GM19239 (cell line): ENCODE measurements around the gene FGB.

ENCODE experiments used
- DNase-seq: peaks from one replicate; pipeline ENCODE4 v3.0.0; 2011; ENCODE audit warnings: low spot score; ENCODE audit not compliant: insufficient read length
- FAIRE-seq: peaks from 2 replicates; lab custom pipeline; 2011; peaks lifted over from hg19 to GRCh38; lab: Jason Lieb, UNC

The FGB gene

DNA sequence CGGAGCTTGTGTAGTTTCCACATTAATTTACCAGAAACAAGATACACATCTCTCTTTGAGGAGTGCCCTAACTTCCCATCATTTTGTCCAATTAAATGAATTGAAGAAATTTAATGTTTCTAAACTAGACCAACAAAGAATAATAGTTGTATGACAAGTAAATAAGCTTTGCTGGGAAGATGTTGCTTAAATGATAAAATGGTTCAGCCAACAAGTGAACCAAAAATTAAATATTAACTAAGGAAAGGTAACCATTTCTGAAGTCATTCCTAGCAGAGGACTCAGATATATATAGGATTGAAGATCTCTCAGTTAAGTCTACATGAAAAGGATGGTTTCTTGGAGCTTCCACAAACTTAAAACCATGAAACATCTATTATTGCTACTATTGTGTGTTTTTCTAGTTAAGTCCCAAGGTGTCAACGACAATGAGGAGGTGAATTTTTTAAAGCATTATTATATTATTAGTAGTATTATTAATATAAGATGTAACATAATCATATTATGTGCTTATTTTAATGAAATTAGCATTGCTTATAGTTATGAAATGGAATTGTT, at the start of gene FGB:
TSS of gene FGB (plus strand) at position 315 of the 558 bp plus-strand sequence. CDS start at position 323, 8 bp downstream.
- FAIRE-seq (no peak), DNase-seq (no peak)

DNA sequence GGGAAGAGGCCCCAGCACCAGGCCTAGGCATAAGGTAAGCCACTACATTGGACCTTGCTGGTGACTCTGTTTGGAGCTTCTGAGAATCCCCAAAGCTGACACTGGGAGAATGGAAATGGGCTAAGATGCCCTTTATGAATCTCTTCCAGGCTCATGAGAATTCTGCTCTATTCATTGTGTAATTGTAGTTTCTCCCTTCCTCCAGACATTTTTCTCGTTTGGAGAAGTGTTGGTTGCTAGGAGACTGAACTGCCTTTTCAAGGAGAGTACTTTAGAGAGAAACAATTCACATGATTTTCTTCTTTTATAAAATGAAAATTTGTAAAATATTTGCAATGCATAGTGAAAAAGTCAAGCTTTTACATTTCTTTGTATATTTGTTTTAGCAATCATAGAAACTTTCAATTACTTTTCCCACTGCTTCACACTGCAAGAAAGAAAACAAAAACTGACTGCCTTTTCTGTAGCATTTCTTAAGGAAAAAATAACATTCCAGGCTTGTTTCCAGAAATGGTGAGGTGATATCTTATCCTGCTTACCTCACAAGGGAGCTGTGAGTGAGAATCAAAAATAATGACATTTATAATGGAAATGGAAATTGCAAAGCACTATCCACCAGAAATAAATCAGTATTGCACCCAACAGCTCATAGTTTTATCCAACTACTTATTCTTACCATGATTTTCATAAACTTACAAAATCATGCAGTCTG, 46.3 kb upstream of the FGB start:
- FAIRE-seq = no peak
- no peak for DNase-seq

DNA sequence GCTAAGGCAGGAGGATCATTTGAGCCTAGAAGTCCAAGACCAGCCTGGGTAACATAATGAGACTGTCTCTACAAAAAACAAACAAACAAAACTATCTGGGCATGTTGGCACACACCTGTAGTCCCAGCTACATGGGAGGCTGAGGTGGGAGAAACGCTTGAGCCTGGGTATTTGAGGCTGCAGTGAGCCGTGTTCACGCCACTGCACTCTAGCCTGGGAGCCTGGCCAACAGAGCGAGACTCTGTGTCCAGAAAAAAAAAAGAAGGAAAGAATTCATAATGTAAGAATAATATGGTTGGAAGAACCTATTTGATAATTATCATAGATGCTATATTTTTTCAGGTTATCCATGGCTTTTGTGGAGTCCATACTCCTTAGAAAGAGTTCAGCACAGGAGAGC, 45.2 kb upstream of the FGB start:
- FAIRE-seq = no peak

DNA sequence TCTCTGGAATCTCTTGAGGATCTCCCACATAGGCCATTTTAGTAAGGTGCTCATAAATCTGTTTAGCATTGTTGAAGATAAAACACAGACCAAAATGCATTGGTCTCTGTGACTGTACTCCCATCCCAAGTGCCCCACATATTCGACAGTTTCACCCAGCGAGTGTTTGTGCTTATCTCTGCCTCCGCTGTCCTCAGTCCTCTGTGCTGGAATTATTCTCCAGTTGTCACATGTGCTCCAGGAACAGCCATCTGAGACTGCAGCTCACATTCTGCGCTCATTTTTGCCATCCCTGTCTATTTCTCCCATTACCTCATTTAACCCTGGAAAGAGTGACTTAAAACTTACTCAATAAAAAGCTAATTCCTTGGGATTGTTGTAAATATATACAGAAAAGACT, 43.6 kb upstream of the FGB start:
- no peak for FAIRE-seq
- no peak for DNase-seq

More for the DNA sequence above, 45.2 kb upstream of the FGB start:
- no peak for DNase-seq

DNA sequence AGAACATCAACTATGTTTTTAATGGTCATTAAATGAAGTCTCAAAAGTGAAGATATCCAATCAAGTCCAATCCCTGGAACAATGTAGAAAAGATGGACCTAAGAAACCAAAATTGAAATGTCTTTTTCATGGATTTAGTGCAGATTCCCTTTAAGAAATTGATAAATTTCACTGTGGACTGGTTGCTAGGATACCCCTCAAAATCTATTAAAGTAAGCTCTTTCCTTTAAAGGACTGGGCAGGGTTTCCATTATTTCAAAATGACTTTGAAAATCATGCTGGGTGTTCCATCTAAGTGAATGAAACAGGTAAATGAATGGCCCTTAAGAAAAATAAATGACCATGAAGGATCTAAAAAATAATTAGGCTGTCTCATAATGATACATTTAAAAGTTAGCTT, 41.2 kb upstream of the FGB start:
- FAIRE-seq (no peak), DNase-seq (no peak)

DNA sequence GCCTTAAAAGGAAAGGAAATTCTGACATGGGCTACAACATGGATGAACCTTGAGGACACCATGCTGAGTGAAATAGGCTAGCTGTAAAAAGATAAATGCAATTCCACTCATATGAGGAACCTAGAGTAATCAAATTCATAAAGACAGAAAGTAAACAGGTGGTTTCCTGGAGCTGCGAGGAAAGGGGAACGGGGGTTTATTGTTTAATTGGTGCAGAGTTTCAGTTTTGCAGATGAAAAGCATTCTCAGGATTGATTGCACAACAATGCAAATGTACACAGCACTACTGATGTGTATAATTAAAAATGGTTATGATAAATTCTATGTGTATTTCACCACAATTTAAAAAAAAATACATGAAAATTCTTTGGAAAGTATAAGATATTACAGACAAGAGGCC, 36.7 kb upstream of the FGB start:
- DNase-seq = no peak

DNA sequence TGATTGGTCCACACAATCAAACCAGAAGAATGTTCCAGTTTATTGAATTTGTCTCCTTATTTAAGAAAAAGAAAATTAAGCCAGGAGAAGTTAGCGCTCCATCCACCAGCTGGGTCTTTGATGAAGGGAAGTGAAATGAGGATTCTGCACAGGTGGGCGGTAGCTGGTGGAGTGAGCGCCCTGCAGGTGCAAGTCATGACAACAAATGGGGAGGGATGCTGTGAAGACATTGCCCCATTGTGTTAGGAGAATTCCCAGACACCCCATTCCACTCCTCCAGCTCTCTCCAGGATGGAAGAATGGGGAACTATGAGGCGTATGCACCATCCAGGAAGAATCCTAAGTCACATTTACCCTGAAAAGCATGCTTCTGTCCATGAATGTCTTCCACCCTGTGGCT, 35.5 kb upstream of the FGB start:
- no peak for DNase-seq
- no peak for FAIRE-seq

More for the DNA sequence above, 36.7 kb upstream of the FGB start:
- FAIRE-seq = no peak

DNA sequence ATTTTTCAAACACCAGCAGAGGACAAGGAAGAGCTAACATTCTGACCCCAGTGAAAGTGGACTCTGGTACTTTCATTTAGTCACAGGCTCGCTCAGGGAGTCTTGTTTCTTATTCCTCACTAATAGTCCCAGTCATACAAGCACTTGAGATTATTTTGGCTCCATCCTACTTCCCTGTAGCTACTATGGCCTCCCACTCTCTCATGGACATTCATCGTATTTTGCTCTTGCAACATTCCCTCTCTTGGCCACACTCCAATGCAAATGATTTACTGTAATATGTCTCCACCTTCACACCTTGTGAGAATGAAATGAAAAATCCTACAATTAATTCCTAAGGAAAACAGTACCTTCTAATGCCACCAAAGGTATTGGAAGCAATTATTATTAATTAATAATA, 33.9 kb upstream of the FGB start:
- no peak for FAIRE-seq
- DNase-seq = no peak

DNA sequence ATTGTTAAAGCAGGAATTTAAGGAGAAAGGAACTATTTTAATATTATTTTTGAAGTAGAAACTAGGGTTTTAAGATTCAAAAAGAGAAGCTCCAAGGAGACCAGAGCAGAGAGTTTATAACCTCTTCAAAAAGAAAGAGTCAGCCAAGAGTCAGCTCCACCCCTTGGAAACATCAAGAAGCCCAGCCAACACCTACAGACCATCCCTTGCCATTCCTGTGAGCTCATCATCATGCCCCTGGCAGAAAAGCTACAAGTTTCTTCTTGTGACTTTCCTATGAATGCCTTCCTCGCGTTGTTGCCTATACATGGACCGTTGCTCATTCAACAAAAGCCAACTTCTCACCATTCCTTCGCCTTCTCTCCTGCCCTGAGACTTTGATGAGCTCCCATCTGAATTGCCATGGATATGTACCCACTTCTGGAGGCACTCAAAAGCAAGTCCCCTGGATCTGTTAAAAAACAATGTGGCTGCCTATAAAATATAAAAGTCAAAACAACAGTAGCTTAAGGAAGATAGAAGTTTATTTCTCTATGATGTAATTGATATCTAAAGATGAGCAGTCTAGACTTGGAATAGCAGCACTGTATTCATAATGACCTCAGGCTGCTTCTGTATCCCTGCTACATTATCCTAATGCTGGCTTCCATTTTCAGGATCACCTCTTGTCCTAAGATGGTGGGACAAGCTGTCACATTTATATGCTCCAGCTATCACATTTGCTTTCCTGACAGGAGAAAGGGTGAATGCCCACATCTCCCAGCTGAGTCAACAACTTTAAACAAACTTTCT, 32.9 kb upstream of the FGB start:
- no peak for FAIRE-seq
- no peak for DNase-seq

DNA sequence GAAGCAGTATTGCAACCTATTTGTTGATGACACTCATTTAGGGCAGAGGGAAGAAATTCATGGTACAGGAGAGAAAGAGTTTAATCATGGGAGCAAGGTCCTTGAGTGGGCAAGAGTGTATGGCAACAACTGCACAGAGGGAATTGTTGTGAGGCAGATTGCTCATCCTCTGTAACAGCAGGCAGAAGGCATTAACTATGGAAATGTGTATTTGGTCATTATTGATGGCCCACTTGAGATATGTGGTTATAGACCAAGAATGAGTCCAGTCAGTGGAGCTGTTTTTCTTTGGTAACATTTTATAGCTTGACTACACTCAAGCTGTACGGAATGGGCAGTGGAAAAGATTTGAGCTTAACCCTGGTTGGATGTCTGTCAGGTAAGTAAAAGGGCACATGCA, 28.5 kb upstream of the FGB start:
- FAIRE-seq = no peak
- no peak for DNase-seq

DNA sequence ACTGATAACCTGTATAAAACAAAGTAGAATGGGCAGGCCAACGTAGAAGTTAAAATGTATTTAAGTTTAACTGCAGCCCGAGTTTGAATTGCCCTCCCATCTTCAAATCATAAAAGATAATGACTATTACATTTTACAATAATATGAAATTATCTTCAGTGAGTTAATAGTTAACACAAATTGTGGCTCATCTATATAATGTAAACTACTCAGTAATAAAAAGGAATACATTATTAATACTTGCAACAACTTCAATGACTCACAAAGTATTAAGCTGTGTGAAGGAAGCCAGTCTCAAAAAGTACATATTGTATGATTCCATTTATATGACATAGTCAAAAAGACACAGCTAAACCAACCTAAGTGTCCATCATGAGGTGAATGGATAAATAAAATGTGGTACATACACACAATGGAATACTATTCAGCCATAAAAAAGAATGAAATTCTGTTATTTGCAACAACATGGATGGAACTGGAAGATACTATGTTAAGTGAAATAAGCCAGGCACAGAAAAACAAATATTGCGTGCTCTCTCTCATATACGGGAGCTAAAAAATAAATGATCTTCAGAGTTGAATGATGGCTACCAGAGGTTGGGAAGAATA, 20.4 kb upstream of the FGB start:
- DNase-seq (no peak), FAIRE-seq (no peak)

DNA sequence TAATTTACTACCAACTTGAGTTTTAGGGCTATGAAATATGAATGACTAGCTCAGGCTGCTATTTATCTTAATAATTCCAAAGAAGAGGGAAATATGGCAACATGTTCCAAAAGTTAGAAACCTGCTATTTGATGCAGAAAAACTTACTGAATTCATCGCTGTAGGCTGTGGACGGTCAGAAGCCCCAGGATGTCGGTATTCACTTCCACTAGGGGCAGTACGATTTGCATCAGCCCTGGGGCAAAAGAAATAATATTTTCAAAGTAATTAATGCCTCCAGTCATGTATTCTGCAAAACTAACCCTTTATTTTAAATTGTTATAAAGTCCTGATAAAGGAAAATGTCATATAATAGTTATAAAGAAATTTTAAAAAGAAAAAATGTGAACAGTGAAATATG, 17.1 kb upstream of the FGB start:
- DNase-seq = no peak
- no peak for FAIRE-seq

DNA sequence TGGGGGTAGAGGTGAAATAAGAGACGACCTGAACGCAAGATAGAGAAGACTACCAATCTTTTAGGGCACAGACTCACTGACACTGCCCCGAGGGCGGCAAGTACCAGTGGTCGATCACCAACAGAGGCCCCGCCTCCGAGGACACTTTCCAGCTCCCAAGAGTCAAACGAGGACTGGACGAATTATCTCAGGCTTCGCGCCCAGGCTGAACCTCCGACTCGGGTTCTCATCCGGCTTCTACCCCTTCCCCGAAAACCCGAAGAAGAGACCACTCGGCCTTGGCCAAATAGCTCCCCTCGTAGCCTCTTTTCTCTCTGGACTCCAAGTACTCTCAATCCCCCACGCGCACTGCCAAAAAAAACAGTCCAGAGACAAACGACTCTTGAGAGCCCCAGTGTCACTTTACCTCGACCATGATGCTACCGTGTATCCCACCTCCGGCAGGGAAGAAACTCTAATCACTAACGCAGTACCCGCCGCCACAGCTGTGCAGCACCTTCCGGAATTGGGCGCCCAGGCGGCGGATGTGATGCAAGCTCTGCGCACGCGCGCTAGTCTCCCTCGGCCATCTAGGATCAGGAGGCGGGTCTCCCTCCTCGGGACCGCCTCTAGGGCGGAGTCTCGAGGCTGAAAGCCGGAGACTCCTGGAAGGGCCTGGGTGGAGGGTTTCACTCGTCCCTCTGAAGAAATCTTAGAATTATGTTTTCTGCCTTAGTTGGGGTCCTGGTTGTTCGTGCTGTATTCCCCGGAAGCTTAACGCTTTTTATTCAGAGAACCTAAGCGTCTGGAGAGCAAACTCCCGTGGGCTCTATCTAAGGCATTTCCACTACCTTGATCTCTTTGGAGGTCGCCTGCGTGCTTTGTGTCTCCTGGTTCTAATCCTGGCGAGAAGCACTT, 12.7 kb upstream of the FGB start, which contains the start of gene PLRG1:
TSS of gene PLRG1 (minus strand) at position 507 of the 897 bp plus-strand sequence. CDS start at position 415, 92 bp downstream.
- peak; percentile 100 for FAIRE-seq

DNA sequence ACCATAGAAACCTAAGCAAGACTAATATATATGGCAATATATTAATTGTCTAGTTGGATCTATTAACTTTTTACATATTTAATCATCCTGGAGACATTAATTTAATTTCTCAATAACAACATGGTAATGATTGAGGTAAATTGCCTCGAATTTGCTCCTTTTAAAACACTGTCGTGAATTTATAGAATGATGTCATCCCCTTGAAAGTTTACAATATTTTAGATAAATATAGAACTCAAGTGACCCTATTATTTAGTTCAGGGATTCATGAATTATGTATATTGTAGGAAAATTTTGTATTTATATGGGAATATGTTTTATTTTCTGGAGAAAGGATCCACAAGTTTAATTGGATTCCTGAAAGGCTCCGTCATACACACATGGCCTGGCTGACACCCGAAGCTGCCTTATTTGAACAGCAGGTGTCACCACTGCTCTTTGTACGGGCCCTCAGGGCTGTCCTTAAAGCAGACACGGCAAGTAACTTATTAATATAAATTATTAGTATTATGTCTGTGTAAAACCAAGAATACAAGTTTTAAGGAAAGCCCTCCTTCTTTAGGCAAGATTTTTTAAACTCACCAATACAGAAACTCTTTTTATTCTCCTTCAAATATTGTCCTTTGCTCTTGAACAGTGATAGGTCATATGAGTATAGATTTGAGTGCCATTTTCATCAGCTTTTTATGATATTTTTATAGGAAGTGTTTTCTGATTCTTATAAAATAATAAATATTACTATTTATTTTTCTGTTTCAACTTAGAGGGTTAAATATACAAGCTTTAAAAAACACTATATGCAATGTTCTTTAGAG, 10.7 kb upstream of the FGB start:
- peak; percentile 14 for DNase-seq
- no peak for FAIRE-seq

More for the DNA sequence above, 12.7 kb upstream of the FGB start, which contains the start of gene PLRG1:
- peak; percentile 58 for DNase-seq

DNA sequence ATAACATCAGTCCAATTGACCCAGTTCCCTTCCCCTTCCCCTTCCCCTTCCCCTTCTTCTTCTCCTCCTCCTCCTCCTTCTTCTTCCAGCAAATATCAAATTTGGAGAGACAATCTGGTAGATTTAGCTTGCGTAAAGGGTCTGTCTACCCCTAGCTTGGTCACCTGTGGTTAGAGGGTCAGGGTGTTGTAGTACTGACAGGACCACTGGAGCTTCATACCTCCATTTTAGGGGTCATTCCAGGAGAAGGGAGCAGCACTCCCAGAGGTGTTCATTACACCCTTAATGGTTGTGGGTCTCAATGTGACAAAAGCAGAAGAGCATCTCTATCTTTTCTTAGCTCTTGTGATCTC, 3.7 kb upstream of the FGB start:
- DNase-seq (no peak), FAIRE-seq (no peak)

DNA sequence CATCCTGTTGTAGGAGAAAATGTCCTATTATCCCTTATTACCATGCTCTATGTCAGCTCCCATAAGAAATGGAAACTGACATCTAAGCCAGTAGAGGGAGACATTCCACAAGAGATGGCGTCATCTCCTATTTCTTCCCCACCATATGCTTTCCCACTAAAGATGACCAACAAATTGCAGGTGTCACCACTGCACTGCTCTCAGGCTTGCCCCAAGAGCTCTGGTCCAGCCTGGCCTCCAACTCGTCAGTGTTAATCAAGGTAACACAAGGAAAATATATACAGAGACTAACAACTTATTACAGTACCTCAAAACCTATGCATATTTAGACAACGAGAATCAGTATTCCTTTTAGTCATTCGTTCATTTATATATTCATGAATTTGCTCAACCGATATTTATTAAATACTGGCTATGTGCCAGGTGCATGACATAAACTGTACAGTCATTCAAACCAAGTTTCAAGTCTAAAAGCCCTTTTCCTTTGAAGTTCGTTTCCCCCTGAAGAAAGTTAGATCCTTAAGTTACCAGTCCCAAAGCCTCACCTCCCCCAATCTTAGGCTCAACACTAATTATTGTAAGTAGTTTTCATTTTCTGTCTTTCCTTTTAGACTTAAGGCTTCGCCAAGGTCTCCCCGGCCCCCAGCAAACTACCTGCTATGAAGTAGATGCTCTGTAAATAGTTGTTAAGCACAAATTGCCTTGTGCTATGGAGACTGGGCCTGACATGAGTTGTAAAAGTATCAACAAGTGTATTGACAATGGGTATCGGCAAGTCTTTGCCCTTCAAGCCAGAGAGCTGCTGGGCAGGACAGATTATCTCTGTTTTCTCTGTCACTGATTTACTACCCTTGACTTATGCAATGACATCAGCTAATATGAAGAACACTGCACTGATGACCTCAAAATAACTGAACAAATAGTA, 3.1 kb upstream of the FGB start:
- FAIRE-seq (peak; percentile 44), DNase-seq (no peak)

DNA sequence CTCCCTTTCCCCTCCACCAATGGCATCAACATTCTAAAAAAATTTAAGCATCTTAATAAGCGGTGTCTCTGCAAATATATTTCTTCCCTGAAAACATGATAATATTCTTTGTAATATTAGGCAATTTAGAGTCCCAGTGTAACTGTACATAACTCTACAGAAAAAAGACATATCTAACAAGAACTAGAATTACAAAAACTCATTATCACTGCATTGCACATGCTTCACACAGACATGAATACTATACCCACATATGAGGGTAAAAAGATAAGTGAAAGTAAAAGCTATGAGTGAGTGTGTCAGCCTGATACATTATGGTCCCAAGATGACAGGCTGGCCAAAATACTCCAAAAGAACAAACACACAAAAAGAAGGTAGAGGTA, 2.4 kb upstream of the FGB start:
- no peak for FAIRE-seq
- DNase-seq = no peak

DNA sequence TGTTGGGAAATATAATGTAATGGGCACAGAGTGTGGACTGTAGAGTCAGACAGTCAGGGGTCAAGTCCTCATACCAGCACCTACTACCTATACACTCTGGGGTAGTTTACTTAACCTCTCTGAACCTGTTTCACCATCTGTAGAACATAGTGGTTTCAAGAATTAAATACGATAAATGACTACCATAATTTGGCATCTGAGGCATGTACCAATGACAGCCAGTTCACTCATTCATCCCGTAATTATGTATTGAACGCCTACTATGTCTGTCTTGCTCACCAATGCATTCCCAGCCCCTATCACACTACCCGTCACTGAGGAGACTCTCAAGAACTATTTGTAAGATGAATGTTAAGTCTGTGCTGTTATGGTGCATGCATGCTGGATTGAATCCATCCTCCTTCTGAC, 2.0 kb upstream of the FGB start:
- FAIRE-seq = no peak
- no peak for DNase-seq
